Ammon's horn (tissue), 1 donor: ENCODE results near the gene IFT43.

Source experiments
- DNase-seq: peaks from one replicate; pipeline ENCODE4 v3.0.0-alpha.2; 2016; ENCODE audit warnings: low spot score

IFT43 gene

GRCh38 chr14:76112889-76113624, 127.5 kb downstream of the IFT43 start:
- DNase-seq: no peak

GRCh38 chr14:76113691-76114090, 128.1 kb downstream of the IFT43 start:
- DNase-seq: no peak

- no peak for DNase-seq
Observed at GRCh38 chr14:76115010-76115422, 129.5 kb downstream of the IFT43 start.

GRCh38 chr14:76117789-76118484, 132.4 kb downstream of the IFT43 start:
- DNase-seq: no peak

- no peak for DNase-seq
Observed at GRCh38 chr14:76118594-76118993, 133.0 kb downstream of the IFT43 start.

- no peak for DNase-seq
Observed at GRCh38 chr14:76121089-76121748, 135.7 kb downstream of the IFT43 start.

GRCh38 chr14:76123426-76124225, 138.1 kb downstream of the IFT43 start:
- no peak for DNase-seq

GRCh38 chr14:76125511-76125910, 139.9 kb downstream of the IFT43 start:
- DNase-seq: no peak

- DNase-seq: no peak
Observed at GRCh38 chr14:76126076-76126475, 140.5 kb downstream of the IFT43 start.

GRCh38 chr14:76129851-76130576, 144.5 kb downstream of the IFT43 start:
- no peak for DNase-seq

GRCh38 chr14:76131071-76131965, 145.8 kb downstream of the IFT43 start:
- DNase-seq: no peak

GRCh38 chr14:76133103-76133502, 147.5 kb downstream of the IFT43 start:
- no peak for DNase-seq
